ENCODE results near the gene HTT.

Gene HTT

GRCh38 chr4:3192827-3193226 is 118.3 kb downstream of the HTT start:
- Histone ChIP-seq H3K27ac (ENCODE audit: low read depth, low read length) (no peak overlapping the region), H3F3A (ENCODE audit: control insufficient read depth, insufficient read depth) (no peaks in the 10 kb centered on the region), H3K4me3 (ENCODE audit: low read length) (no peak overlapping the region), H3K4me2 (ENCODE audit: low read length) (no peak overlapping the region), H3K4me1 (ENCODE audit: control insufficient read depth, low read length) (no peaks in the 10 kb centered on the region), H3K79me2 (ENCODE audit: control insufficient read depth, low read length) (no peaks in the 10 kb centered on the region), H3K9me2 (replicated peaks; ENCODE audit: control insufficient read depth, low read length) (no peaks in the 10 kb centered on the region), H3K27me3 (ENCODE audit: control insufficient read depth, low read length) (no peaks in the 10 kb centered on the region), H3K36me3 (ENCODE audit: control insufficient read depth, low read length) (peaks cover 82% of the 10 kb centered on the region), H4K20me1 (ENCODE audit: control insufficient read depth, insufficient read depth, low read depth, low read length) (0 out of 2 replicates have a peak, but pooled peaks cover 3% of the 10 kb centered on the region), H3K9me3 (ENCODE audit: control insufficient read depth, insufficient read depth, low read length) (no peaks in the 10 kb centered on the region)
- no peak for TF ChIP-seq CTCF (IDR thresholded peaks at IDR 0.05; ENCODE audit: low read depth, low read length, poor library complexity, severe bottlenecking)

DNA sequence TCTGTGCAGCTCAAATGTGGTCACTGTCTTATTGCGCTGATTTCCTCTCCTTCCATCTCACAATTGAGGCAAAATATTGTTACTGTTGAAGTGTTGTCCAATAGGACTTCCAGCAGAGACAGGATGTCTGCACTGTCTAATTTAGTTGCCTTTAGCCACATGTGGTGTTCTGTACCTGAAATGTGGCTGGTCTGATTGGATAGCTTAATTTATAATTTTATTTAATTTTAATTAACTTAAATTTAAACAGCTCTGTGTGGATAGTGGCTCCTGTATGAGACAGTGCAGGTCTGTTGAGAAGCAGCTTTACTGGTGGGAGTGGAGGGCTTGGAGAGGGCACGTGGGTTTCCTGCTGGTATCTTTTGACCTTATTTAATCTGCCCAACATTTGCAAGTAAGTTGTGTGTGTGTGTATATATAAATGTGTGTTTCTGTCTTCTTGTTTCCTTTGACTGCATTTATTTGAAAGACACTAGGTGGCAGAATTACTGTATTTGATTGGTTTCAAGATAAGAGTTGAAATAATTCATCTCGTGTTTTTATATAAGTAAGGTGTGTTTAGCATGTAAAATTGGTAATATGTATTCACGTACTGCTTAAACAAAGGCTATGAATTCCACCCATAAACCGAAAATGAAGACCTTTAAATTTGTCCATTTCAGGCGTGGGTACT is 119.2 kb downstream of the HTT start:
- Histone ChIP-seq H3K9me2 (replicated peaks; ENCODE audit: control insufficient read depth, low read length) (no peaks in the 10 kb centered on the region), H3K4me2 (ENCODE audit: low read length) (no peak overlapping the region), H3K27me3 (ENCODE audit: control insufficient read depth, low read length) (no peaks in the 10 kb centered on the region), H3K9me3 (ENCODE audit: control insufficient read depth, insufficient read depth, low read length) (no peaks in the 10 kb centered on the region), H3K27ac (ENCODE audit: low read depth, low read length) (no peak overlapping the region), H3K4me3 (ENCODE audit: low read length) (no peak overlapping the region), H3K79me2 (ENCODE audit: control insufficient read depth, low read length) (no peaks in the 10 kb centered on the region), H4K20me1 (ENCODE audit: control insufficient read depth, insufficient read depth, low read depth, low read length) (0 out of 2 replicates have a peak, but pooled peaks cover 3% of the 10 kb centered on the region), H3F3A (ENCODE audit: control insufficient read depth, insufficient read depth) (no peaks in the 10 kb centered on the region), H3K4me1 (ENCODE audit: control insufficient read depth, low read length) (no peaks in the 10 kb centered on the region), H3K36me3 (ENCODE audit: control insufficient read depth, low read length) (peaks cover 78% of the 10 kb centered on the region)
- TF ChIP-seq CTCF (IDR thresholded peaks at IDR 0.05; ENCODE audit: low read depth, low read length, poor library complexity, severe bottlenecking) (peak; percentile 55), EZH2phosphoT487 (IDR thresholded peaks at IDR 0.05; ENCODE audit: borderline replicate concordance, low read length) (no peak)

- Histone ChIP-seq H3K79me2 (ENCODE audit: control insufficient read depth, low read length) (no peaks in the 10 kb centered on the region), H3K9me3 (ENCODE audit: control insufficient read depth, insufficient read depth, low read length) (no peaks in the 10 kb centered on the region), H3K36me3 (ENCODE audit: control insufficient read depth, low read length) (peaks cover 78% of the 10 kb centered on the region), H3K4me2 (ENCODE audit: low read length) (no peak overlapping the region), H4K20me1 (ENCODE audit: control insufficient read depth, insufficient read depth, low read depth, low read length) (0 out of 2 replicates have a peak, but pooled peaks cover 3% of the 10 kb centered on the region), H3K27me3 (ENCODE audit: control insufficient read depth, low read length) (no peaks in the 10 kb centered on the region), H3K27ac (ENCODE audit: low read depth, low read length) (no peak overlapping the region), H3K9me2 (replicated peaks; ENCODE audit: control insufficient read depth, low read length) (no peaks in the 10 kb centered on the region), H3K4me3 (ENCODE audit: low read length) (no peak overlapping the region), H3K4me1 (ENCODE audit: control insufficient read depth, low read length) (peaks cover 17% of the 10 kb centered on the region), H3F3A (ENCODE audit: control insufficient read depth, insufficient read depth) (no peaks in the 10 kb centered on the region)
- TF ChIP-seq EZH2phosphoT487 (IDR thresholded peaks at IDR 0.05; ENCODE audit: borderline replicate concordance, low read length) = no peak
- no peak for TF ChIP-seq CTCF (IDR thresholded peaks at IDR 0.05; ENCODE audit: low read depth, low read length, poor library complexity, severe bottlenecking)
Observed at GRCh38 chr4:3196670-3197359, 122.3 kb downstream of the HTT start.
